ENCODE measurements around the gene HBQ1. TPM values are rescaled to one million over a fixed set of nuclear protein-coding genes. Genes with fewer than 3 reads are reported as not detected.

Gene HBQ1
- total RNA-seq (2022) (not detected in 2 replicates), Bru-seq, nascent RNA (not detected), BruChase-seq, experiment 1, labeled RNA remaining after a 6-hour chase (not detected), BruChase-seq, experiment 2, labeled RNA remaining after a 2-hour chase (not detected)
- long read RNA-seq, result 0 reads

DNA sequence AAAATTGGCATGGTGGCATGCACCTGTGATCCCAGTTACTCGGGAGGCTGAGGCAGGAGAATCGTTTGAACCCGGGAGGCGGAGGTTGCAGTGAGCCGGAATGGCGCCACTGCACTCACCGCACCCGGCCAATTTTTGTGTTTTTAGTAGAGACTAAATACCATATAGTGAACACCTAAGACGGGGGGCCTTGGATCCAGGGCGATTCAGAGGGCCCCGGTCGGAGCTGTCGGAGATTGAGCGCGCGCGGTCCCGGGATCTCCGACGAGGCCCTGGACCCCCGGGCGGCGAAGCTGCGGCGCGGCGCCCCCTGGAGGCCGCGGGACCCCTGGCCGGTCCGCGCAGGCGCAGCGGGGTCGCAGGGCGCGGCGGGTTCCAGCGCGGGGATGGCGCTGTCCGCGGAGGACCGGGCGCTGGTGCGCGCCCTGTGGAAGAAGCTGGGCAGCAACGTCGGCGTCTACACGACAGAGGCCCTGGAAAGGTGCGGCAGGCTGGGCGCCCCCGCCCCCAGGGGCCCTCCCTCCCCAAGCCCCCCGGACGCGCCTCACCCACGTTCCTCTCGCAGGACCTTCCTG lies at the start of gene HBQ1:
HBQ1 (plus strand) TSS at position 359 of the 575 bp plus-strand sequence; CDS start at position 387, 28 bp downstream.
- no peaks in the 10 kb centered on the region for H3K4me1 Mint-ChIP-seq (ENCODE audit: low read depth, unreplicated experiment)
- H3K27me3 Mint-ChIP-seq (ENCODE audit: unreplicated experiment), result peaks cover 28% of the 10 kb centered on the region
- intact Hi-C loops (cut with micrococcal nuclease; ENCODE audit: unreplicated experiment), result loop anchor here (2.0 kb wide), 1 partner anchor 63 kb away; no protein-coding TSS in a partner anchor
- H3K36me3 Mint-ChIP-seq (ENCODE audit: insufficient read depth, unreplicated experiment), result peaks cover 36% of the 10 kb centered on the region
- H3K27ac Mint-ChIP-seq (ENCODE audit: unreplicated experiment), result no peak within 1 kb of the TSS
- CTCF ChIA-PET, result interaction anchor here (0.6 kb wide), 1 partner anchor 74 kb away, joined by 7 read pairs; no protein-coding TSS in a partner anchor
- TF ChIP-seq, protein P1, sequence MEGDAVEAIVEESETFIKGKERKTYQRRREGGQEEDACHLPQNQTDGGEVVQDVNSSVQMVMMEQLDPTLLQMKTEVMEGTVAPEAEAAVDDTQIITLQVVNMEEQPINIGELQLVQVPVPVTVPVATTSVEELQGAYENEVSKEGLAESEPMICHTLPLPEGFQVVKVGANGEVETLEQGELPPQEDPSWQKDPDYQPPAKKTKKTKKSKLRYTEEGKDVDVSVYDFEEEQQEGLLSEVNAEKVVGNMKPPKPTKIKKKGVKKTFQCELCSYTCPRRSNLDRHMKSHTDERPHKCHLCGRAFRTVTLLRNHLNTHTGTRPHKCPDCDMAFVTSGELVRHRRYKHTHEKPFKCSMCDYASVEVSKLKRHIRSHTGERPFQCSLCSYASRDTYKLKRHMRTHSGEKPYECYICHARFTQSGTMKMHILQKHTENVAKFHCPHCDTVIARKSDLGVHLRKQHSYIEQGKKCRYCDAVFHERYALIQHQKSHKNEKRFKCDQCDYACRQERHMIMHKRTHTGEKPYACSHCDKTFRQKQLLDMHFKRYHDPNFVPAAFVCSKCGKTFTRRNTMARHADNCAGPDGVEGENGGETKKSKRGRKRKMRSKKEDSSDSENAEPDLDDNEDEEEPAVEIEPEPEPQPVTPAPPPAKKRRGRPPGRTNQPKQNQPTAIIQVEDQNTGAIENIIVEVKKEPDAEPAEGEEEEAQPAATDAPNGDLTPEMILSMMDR (IDR thresholded peaks at IDR 0.05; ENCODE audit: unreplicated experiment), result no peak
- no peaks in the 10 kb centered on the region for H3K9me3 Mint-ChIP-seq (ENCODE audit: low read depth, unreplicated experiment)
- no peak for DNase-seq
- no TSS peak for BruUV-seq (replicated peaks)
- H3K4me3 Mint-ChIP-seq (ENCODE audit: low read depth, unreplicated experiment), result peak within 1 kb of the TSS; percentile 32

DNA sequence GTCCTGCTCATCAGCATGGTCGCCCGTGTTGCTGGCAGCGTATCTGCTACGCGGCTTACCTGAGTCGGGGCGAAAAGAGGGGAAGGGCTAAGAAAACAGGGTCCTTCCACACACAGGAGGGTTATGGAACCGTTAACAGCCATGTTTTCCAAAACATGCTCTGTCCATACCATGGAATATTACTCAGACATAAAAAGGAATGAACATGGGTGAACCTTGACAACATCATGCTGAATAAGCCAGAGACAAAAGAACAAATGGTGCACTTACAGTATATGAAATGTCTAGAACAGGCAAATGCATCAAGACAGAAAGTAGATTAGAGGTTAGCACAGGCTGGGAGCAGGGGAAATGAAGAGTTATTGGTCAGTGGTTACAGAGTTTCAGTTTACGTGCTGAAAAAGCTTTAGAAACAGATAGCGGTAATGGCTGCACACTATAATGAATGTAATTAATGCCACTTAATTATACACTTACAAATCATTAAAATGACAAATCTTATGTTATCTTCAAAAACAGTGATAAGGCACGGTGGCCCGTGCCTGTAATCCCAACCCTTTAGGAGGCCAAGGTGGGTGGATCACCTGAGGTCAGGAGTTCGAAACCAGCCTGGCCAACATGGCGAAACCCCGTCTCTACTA lies 49.6 kb upstream of the HBQ1 start:
- Mint-ChIP-seq H3K4me1 (ENCODE audit: low read depth, unreplicated experiment) (no peaks in the 10 kb centered on the region), H3K9me3 (ENCODE audit: low read depth, unreplicated experiment) (no peaks in the 10 kb centered on the region), H3K36me3 (ENCODE audit: insufficient read depth, unreplicated experiment) (peaks cover 8% of the 10 kb centered on the region), H3K4me3 (ENCODE audit: low read depth, unreplicated experiment) (no peak overlapping the region), H3K27me3 (ENCODE audit: unreplicated experiment) (no peaks in the 10 kb centered on the region), H3K27ac (ENCODE audit: unreplicated experiment) (no peak overlapping the region)
- CTCF ChIA-PET, result no interaction called here
- TF ChIP-seq, protein P1 (IDR thresholded peaks at IDR 0.05; ENCODE audit: unreplicated experiment), result no peak
- no TSS peak for BruUV-seq (replicated peaks)
- no peak for DNase-seq
- intact Hi-C loops (cut with micrococcal nuclease; ENCODE audit: unreplicated experiment), result no loop called here

DNA sequence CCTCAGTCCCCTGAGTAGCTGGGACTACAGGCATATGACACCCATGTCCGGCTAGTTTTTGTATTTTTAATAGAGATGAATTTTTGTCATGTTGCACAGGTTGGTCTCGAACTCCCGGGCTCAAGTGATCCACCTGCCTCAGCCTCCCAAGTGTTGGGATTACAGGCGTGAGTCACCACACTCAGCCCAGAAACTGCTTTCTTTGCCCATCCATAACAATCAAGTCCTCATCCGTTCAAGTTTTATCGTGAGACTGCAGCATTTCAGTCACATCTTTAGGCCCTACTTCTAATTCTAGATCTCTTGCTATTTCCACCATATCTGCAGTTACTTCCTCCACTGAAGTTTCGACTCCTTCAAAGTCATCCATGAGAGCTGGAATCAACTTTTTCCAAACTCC lies 48.1 kb upstream of the HBQ1 start:
- Mint-ChIP-seq H3K27ac (ENCODE audit: unreplicated experiment) (no peak overlapping the region), H3K4me1 (ENCODE audit: low read depth, unreplicated experiment) (no peaks in the 10 kb centered on the region), H3K9me3 (ENCODE audit: low read depth, unreplicated experiment) (no peaks in the 10 kb centered on the region), H3K36me3 (ENCODE audit: insufficient read depth, unreplicated experiment) (peaks cover 16% of the 10 kb centered on the region), H3K27me3 (ENCODE audit: unreplicated experiment) (no peaks in the 10 kb centered on the region), H3K4me3 (ENCODE audit: low read depth, unreplicated experiment) (no peak overlapping the region)
- BruUV-seq (replicated peaks), result no TSS peak
- TF ChIP-seq, protein P1 (IDR thresholded peaks at IDR 0.05; ENCODE audit: unreplicated experiment), result no peak
- CTCF ChIA-PET, result no interaction called here
- DNase-seq, result no peak
- intact Hi-C loops (cut with micrococcal nuclease; ENCODE audit: unreplicated experiment), result no loop called here

DNA sequence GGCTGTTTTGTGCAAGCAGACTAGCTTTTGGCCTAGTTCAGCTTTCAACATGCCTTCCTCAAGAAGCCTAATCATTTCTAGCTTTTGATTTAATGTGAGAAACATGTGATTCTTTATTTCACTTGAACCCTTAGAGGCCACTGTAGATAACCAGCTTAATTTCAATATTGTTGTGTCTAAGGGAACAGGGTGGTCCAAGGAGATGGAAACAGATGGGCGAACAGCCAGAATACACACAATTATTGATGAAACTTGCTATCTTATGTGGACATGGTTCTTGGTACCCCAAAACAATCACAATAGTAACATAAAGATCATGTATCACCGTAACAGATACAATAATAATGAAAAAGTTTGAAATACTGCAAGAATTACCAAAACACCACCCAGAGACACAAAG lies 46.5 kb upstream of the HBQ1 start:
- no TSS peak for BruUV-seq (replicated peaks)
- TF ChIP-seq, protein P1 (IDR thresholded peaks at IDR 0.05; ENCODE audit: unreplicated experiment), result no peak
- no peaks in the 10 kb centered on the region for H3K9me3 Mint-ChIP-seq (ENCODE audit: low read depth, unreplicated experiment)
- peaks cover 32% of the 10 kb centered on the region for H3K36me3 Mint-ChIP-seq (ENCODE audit: insufficient read depth, unreplicated experiment)
- H3K27me3 Mint-ChIP-seq (ENCODE audit: unreplicated experiment), result no peaks in the 10 kb centered on the region
- no peaks in the 10 kb centered on the region for H3K4me1 Mint-ChIP-seq (ENCODE audit: low read depth, unreplicated experiment)
- CTCF ChIA-PET, result interaction anchor here (1.4 kb wide), 1 partner anchor 68 kb away, joined by 4 read pairs; no protein-coding TSS in a partner anchor
- no peak overlapping the region for H3K4me3 Mint-ChIP-seq (ENCODE audit: low read depth, unreplicated experiment)
- intact Hi-C loops (cut with micrococcal nuclease; ENCODE audit: unreplicated experiment), result no loop called here
- H3K27ac Mint-ChIP-seq (ENCODE audit: unreplicated experiment), result no peak overlapping the region
- DNase-seq, result no peak
